Measurements from ENCODE around the gene PAH.

- TF ChIP-seq CTCF (IDR thresholded peaks at IDR 0.05) (no peak), POLR2A (IDR thresholded peaks at IDR 0.05) (no peak)
Measured at GRCh38 chr12:102851246-102851645, 65.8 kb downstream of the PAH start.
